ENCODE results near the gene GLP2R.

DNA sequence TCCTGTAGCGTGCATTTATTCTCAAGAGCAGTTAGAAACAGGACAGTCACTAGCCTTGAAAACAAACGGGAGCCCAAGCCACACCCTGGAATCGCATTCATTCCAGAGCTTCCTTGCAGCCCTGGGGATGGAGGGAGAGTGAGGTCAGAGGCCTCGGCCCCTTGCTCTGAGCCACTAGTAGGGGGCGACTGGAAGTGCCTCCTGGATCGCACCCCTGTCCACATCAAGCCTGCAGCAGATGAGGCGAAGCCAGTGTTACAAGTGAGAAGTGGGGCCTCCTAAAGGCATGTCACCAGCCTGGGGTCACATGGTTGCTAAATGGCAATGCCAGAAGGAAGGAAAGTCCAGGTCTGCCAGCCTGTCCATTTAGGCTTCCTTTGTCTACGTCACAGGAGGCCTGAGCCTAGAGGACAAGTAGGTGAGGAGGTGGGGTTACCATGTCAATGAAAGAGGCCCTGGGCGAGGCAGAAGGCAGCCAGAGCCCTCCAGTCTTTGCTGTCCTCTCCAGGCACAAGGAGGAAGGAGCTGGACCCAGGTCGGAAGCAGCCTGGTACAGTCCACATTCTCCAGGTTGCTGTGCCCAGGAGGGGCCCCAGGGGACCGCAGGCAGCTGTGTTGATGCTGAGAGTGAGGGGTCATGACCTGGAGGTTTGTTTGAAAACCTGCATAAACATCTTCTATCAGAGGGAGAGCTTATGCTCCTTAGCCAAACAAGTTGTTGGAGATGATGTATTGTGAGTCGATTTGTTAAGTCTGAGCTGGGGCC lies 82.3 kb downstream of the GLP2R start:
- TF ChIP-seq EZH2 (IDR thresholded peaks at IDR 0.05; ENCODE audit: insufficient read depth, poor library complexity, severe bottlenecking), result no peak
- TF ChIP-seq EZH2phosphoT487 (IDR thresholded peaks at IDR 0.05; ENCODE audit: insufficient read depth, low read depth), result no peak

All from GM23248 (cell line).